Anterior cingulate cortex (tissue), 58 donors: Measurements from ENCODE around the gene CPE.

Experiments
- DNase-seq, 58 donors: peaks; one replicate each; lab custom pipeline; 2025; lab: John Stamatoyannopoulos, UW

The CPE gene

DNA sequence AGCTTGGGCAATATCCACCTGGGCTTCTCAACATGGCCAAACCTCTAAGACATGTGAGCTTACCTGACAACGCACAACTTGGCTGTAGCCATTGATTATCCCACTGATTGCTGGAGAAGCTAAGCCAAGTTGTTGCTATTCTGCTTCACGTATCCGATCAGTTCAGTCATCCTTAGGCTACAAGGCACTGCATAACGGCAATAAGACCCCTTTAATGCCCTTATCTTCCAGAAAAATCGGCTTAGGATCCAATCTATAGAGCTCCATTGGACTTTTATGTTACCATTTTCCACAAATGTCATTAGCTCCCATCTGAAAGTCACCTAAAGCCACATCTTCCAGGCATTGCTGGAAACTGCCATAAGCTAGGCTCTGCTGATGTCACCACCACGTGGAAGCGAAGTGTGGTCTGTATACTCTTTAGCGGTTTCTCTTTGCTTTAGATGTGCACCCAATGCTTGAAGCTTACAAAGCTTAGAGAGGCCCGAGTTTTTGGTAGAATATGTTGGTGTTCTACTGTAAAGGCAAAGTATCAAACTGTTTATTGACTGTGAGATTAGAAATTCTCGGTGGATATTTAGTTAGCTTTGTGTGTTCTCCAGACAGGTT, 163.1 kb downstream of the CPE start:
- no peak for DNase-seq

DNA sequence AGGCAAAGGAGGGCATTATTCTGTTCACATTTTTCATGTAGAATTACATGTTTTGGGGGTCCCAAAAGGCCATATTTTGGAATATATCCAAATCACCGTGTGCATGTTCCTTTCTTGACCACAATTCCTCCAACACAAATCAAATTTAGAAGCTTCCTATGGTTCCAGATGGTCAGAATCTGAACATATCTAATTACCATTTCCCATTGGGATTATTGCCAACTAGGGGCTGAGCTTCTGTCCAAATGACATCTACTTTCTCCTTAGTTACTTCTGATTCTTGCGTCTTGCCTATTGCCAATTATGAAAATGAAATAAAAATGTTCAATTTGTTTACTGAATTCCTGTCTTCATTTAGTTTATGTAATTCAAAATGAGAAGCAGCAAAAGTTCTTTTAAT, 163.7 kb downstream of the CPE start:
- no peak for DNase-seq
